Activated CD4-positive, alpha-beta T cell treated with anti-CD3 and anti-CD28 coated beads for 24 hours (primary cell): ENCODE measurements around the gene AGAP1.

Experiments
- DNase-seq, 2 donors: peaks; one replicate each; pipeline ENCODE4 v3.0.0-alpha.2; 2020; ENCODE audit warnings: low read depth in 2 of 2

AGAP1 gene

GRCh38 chr2:235533198-235533597 is 39.4 kb downstream of the AGAP1 start:
- DNase-seq, result no peak

- no peak for DNase-seq
Measured at GRCh38 chr2:235533616-235534385, 40.0 kb downstream of the AGAP1 start.

- no peak for DNase-seq
Measured at GRCh38 chr2:235534678-235535422, 41.0 kb downstream of the AGAP1 start.

- DNase-seq, result no peak
Measured at GRCh38 chr2:235535423-235536130, 41.7 kb downstream of the AGAP1 start.

- DNase-seq, result no peak
Measured at GRCh38 chr2:235536711-235537110, 42.9 kb downstream of the AGAP1 start.

- DNase-seq, result no peak
Measured at GRCh38 chr2:235537186-235537585, 43.3 kb downstream of the AGAP1 start.

- no peak for DNase-seq
Measured at GRCh38 chr2:235537587-235537986, 43.7 kb downstream of the AGAP1 start.

GRCh38 chr2:235538144-235538639 is 44.3 kb downstream of the AGAP1 start:
- DNase-seq, result no peak

GRCh38 chr2:235538981-235539380 is 45.1 kb downstream of the AGAP1 start:
- no peak for DNase-seq

GRCh38 chr2:235539773-235540172 is 45.9 kb downstream of the AGAP1 start:
- DNase-seq, result no peak

GRCh38 chr2:235541016-235541415 is 47.2 kb downstream of the AGAP1 start:
- no peak for DNase-seq

GRCh38 chr2:235541838-235542549 is 48.2 kb downstream of the AGAP1 start:
- DNase-seq, result no peak

- no peak for DNase-seq
Measured at GRCh38 chr2:235542733-235543127, 48.9 kb downstream of the AGAP1 start.

GRCh38 chr2:235543128-235543750 is 49.4 kb downstream of the AGAP1 start:
- DNase-seq, result no peak

GRCh38 chr2:235543851-235544688 is 50.2 kb downstream of the AGAP1 start:
- no peak for DNase-seq

- no peak for DNase-seq
Measured at GRCh38 chr2:235544689-235544969, 50.8 kb downstream of the AGAP1 start.

- no peak for DNase-seq
Measured at GRCh38 chr2:235545339-235546150, 51.7 kb downstream of the AGAP1 start.

- DNase-seq, result no peak
Measured at GRCh38 chr2:235546151-235546435, 52.2 kb downstream of the AGAP1 start.

- no peak for DNase-seq
Measured at GRCh38 chr2:235546436-235546835, 52.6 kb downstream of the AGAP1 start.
